ENCODE results near the gene GRID2.
"Not testable (repeated sequence)": the region's sequence is repeated elsewhere in the genome, so short reads cannot be mapped to it uniquely, and the experiment has no call there.

The GRID2 gene

GRCh38 chr4:93217431-93217830 lies 913.7 kb downstream of the GRID2 start:
- no peak for DNase-seq

GRCh38 chr4:93221771-93222170 lies 918.0 kb downstream of the GRID2 start:
- DNase-seq, result no peak

- DNase-seq, result no peak
These were observed 924.3 kb downstream of the GRID2 start for GRCh38 chr4:93228021-93228420.

GRCh38 chr4:93232883-93233282 lies 929.1 kb downstream of the GRID2 start:
- no peak for DNase-seq

GRCh38 chr4:93237521-93237920 lies 933.8 kb downstream of the GRID2 start:
- DNase-seq, result no peak

GRCh38 chr4:93243262-93243661 lies 939.5 kb downstream of the GRID2 start:
- no peak for DNase-seq

- DNase-seq, result no peak
These were observed 957.4 kb downstream of the GRID2 start for GRCh38 chr4:93261207-93261606.

- no peak for DNase-seq
These were observed 959.4 kb downstream of the GRID2 start for GRCh38 chr4:93263166-93263565.

GRCh38 chr4:93267747-93268146 lies 964.0 kb downstream of the GRID2 start:
- no peak for DNase-seq

- DNase-seq, result no peak
These were observed 981.6 kb downstream of the GRID2 start for GRCh38 chr4:93285346-93285745.

- DNase-seq, result no peak
These were observed 985.5 kb downstream of the GRID2 start for GRCh38 chr4:93289241-93289640.

GRCh38 chr4:93289831-93290230 lies 986.1 kb downstream of the GRID2 start:
- DNase-seq, result no peak

- no peak for DNase-seq
These were observed 995.4 kb downstream of the GRID2 start for GRCh38 chr4:93299118-93299517.

- not testable (repeated sequence) for DNase-seq
These were observed 997.2 kb downstream of the GRID2 start for GRCh38 chr4:93300780-93301555.

- no peak for DNase-seq
These were observed 998.5 kb downstream of the GRID2 start for GRCh38 chr4:93302310-93302709.

- DNase-seq, result no peak
These were observed 999.7 kb downstream of the GRID2 start for GRCh38 chr4:93303440-93303839.

- no peak for DNase-seq
These were observed 1008.5 kb downstream of the GRID2 start for GRCh38 chr4:93312299-93312698.

GRCh38 chr4:93313197-93313596 lies 1009.4 kb downstream of the GRID2 start:
- no peak for DNase-seq

- DNase-seq, result no peak
These were observed 1013.3 kb downstream of the GRID2 start for GRCh38 chr4:93317057-93317456.

GRCh38 chr4:93317561-93317960 lies 1013.8 kb downstream of the GRID2 start:
- DNase-seq, result no peak

GRCh38 chr4:93319041-93319440 lies 1015.3 kb downstream of the GRID2 start:
- DNase-seq, result no peak

- no peak for DNase-seq
These were observed 1016.6 kb downstream of the GRID2 start for GRCh38 chr4:93320356-93320755.

- no peak for DNase-seq
These were observed 1023.6 kb downstream of the GRID2 start for GRCh38 chr4:93327346-93327745.

GRCh38 chr4:93334003-93334402 lies 1030.2 kb downstream of the GRID2 start:
- no peak for DNase-seq

- DNase-seq, result no peak
These were observed 1033.4 kb downstream of the GRID2 start for GRCh38 chr4:93337196-93337595.

All from central memory CD4-positive, alpha-beta T cell (primary cell).